GM19395 (cell line): ENCODE measurements around the gene ZFAND6.

Experiments
- ATAC-seq: cut with Tn5 transposase; IDR thresholded peaks from one replicate; pipeline ENCODE4 v1.9.1; 2021; ENCODE audit warnings: mild to moderate bottlenecking, moderate library complexity; ENCODE audit not compliant: unreplicated experiment

The ZFAND6 gene

DNA sequence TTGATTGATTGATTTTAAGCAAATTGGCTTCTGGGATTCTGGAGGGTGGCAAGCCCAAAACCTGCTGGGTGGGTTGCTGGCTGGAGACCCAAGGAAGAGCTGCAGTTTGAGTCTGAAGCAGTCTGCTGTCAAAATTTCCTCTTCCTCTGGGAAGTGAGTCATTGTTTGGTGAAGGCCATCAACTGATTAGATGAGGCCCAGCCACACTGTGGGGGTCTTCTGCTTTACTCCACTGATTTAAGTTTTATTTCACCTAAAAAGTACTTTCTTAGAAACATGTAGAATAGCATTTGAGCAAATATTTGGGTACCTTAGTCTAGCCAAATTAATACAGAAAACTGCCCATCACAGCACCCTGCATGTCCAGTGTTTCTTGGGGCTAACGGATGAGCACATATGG is 127.1 kb downstream of the ZFAND6 start:
- ATAC-seq: no peak
